ENCODE measurements around the gene MED13L.

DNA sequence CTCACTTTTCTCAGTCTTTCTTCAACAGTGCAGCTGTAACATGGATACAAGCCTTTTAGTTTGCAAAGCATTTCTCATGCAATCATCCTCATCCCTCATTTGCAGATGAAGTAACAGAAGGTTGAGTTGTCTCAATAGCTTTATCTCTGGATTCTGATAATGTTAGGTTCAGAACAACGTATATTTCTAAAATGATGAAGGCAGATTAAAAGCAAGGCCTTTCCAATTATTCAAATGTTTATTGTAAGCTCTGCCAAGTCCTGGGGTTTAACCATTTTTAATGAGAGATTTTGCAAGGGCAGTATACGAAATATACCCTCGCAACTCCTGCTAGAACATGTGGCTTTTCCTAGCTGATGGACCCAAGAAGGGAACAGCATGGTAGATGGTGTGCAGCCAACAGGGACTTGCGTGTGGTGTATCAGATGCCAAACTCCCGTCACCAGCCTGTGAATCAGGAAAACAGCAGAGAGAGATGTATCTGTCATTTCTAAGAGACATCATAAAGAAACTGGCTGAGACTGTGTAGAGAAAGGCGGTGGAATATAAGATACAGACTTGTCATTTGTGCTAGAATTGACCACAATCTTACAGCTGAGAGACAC lies 319.7 kb downstream of the MED13L start:
- TF ChIP-seq YY1 (IDR thresholded peaks at IDR 0.05; ENCODE audit: insufficient read depth, insufficient read length) (no peak), SUZ12 (IDR thresholded peaks at IDR 0.05; ENCODE audit: extremely low read depth, insufficient read depth, insufficient read length) (no peak)

Measured in NT2/D1 (cell line).